Measurements from ENCODE around the gene ZNF518A. TPM values are rescaled to one million over a fixed set of nuclear protein-coding genes. Genes with fewer than 3 reads are reported as not detected.

The ZNF518A gene
- total and polyA plus RNA-seq, 9 of the 15 experiments (the other 6 are each of a cell fraction or from before 2014, with no cell fraction given), result 6.3 to 30.0 (median 17.4) TPM

DNA sequence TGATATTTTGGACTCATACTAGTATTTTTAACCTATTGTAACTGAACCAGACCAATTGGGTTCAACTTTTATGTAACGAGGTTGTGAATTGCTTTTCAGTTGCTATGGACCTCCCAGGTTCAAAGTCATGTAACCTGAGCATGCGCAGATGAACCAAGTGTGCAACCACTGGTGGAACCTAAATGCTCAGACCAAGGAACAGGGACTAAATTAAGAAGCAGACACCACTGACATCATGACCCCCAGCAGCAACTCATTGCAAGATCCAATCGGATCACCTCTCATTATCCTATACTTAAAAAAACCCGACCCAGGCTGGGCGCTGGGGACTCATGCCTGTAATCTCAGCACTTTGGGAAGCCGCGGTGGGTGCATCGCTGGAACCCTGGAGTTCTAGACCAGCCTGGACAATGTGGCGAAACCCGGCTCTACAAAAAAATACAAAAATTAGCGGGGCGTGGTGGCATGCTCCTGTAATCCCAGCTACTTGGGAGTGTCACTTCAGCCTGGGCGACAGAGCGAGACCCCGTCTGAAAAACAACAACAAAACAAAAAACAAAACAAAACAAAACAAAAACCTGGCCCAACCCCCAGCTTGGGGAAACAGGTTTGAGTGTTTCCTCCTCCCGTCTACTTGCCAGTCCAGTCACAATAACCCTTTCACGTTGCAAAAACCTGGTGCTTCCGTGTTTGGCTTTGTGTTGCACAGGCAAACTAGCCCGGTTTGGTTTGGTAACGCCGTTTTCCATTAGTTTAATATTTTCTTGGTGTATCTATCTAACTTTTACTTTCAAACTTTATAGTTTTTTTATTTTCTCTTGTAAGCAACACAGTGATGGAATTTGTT lies 11.3 kb upstream of the ZNF518A start:
- Histone ChIP-seq H3K4me2 (ENCODE audit: insufficient read depth, low read length) (no peak overlapping the region), H3K4me3 (no peak overlapping the region), H3K27me3 (ENCODE audit: control insufficient read depth in 2 of 2, insufficient read depth in 2 of 2, low read length in 2 of 2) (no peaks in the 10 kb centered on the region), H3K79me2 (ENCODE audit: control insufficient read depth, insufficient read depth, low read length) (no peaks in the 10 kb centered on the region), H3K9me1 (ENCODE audit: control insufficient read depth, insufficient read depth, low read length) (no peaks in the 10 kb centered on the region), H3K36me3 (ENCODE audit: control insufficient read depth, insufficient read depth, low read length) (no peaks in the 10 kb centered on the region), H3K27ac (ENCODE audit: extremely low read depth, low read depth, low read length) (no peak overlapping the region), H4K20me1 (replicated peaks; ENCODE audit: control insufficient read depth, insufficient read depth, low read length) (no peaks in the 10 kb centered on the region), H3K9me3 (replicated peaks; ENCODE audit: control insufficient read depth, insufficient read depth, low read depth, low read length) (no peaks in the 10 kb centered on the region), H3K9ac (ENCODE audit: insufficient read depth in 1 of 2, low read depth in 2 of 2, low read length in 2 of 2) (no peak overlapping the region), H2AFZ (ENCODE audit: low read depth, low read length) (peak overlapping the region; percentile 45; the same call in 1 of the 2 replicates), H3K4me1 (replicated peaks in 1 of 2; ENCODE audit: control insufficient read depth in 2 of 2, insufficient read depth in 2 of 2, low read length in 2 of 2) (peaks cover 5 to 7% of the 10 kb centered on the region in 2 experiments; a peak in 3 of 5 replicates)
- POLR2A ChIA-PET, result interaction anchor here (1.0 to 2.9 kb wide), 3 partner anchors 11 to 12 kb away, joined by 3 to 8 read pairs (median 7); no protein-coding TSS in a partner anchor
- no peak for DNase-seq (ENCODE audit: extremely low read depth in 1 of 4, low spot score in 3 of 4)
- WGBS (ENCODE audit: insufficient coverage, low coverage, missing lambda C conversion rate), result 84% methylated on average over 17 of the region's 21 CpGs
- no peak for FAIRE-seq
- no TSS peak for BruUV-seq (replicated peaks)
- ATAC-seq, result no peak
- in situ Hi-C loops (cut with MboI) (no loop called here), intact Hi-C loops (cut with micrococcal nuclease) (no loop called here)
- CTCF ChIA-PET (ENCODE audit: low intra/inter-chr PET ratio), result no interaction called here
- TF ChIP-seq, protein P1, sequence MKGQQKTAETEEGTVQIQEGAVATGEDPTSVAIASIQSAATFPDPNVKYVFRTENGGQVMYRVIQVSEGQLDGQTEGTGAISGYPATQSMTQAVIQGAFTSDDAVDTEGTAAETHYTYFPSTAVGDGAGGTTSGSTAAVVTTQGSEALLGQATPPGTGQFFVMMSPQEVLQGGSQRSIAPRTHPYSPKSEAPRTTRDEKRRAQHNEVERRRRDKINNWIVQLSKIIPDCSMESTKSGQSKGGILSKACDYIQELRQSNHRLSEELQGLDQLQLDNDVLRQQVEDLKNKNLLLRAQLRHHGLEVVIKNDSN (CRISPR knock-in tag; IDR thresholded peaks at IDR 0.05), result no peak
- TF ChIP-seq ESRRB (CRISPR knock-in tag; IDR thresholded peaks at IDR 0.05; ENCODE audit: borderline replicate concordance), result no peak
- TF ChIP-seq, protein P2, sequence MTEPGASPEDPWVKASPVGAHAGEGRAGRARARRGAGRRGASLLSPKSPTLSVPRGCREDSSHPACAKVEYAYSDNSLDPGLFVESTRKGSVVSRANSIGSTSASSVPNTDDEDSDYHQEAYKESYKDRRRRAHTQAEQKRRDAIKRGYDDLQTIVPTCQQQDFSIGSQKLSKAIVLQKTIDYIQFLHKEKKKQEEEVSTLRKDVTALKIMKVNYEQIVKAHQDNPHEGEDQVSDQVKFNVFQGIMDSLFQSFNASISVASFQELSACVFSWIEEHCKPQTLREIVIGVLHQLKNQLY (CRISPR knock-in tag; conservative IDR thresholded peaks at IDR 0.05), result no peak
- TF ChIP-seq, protein P3, sequence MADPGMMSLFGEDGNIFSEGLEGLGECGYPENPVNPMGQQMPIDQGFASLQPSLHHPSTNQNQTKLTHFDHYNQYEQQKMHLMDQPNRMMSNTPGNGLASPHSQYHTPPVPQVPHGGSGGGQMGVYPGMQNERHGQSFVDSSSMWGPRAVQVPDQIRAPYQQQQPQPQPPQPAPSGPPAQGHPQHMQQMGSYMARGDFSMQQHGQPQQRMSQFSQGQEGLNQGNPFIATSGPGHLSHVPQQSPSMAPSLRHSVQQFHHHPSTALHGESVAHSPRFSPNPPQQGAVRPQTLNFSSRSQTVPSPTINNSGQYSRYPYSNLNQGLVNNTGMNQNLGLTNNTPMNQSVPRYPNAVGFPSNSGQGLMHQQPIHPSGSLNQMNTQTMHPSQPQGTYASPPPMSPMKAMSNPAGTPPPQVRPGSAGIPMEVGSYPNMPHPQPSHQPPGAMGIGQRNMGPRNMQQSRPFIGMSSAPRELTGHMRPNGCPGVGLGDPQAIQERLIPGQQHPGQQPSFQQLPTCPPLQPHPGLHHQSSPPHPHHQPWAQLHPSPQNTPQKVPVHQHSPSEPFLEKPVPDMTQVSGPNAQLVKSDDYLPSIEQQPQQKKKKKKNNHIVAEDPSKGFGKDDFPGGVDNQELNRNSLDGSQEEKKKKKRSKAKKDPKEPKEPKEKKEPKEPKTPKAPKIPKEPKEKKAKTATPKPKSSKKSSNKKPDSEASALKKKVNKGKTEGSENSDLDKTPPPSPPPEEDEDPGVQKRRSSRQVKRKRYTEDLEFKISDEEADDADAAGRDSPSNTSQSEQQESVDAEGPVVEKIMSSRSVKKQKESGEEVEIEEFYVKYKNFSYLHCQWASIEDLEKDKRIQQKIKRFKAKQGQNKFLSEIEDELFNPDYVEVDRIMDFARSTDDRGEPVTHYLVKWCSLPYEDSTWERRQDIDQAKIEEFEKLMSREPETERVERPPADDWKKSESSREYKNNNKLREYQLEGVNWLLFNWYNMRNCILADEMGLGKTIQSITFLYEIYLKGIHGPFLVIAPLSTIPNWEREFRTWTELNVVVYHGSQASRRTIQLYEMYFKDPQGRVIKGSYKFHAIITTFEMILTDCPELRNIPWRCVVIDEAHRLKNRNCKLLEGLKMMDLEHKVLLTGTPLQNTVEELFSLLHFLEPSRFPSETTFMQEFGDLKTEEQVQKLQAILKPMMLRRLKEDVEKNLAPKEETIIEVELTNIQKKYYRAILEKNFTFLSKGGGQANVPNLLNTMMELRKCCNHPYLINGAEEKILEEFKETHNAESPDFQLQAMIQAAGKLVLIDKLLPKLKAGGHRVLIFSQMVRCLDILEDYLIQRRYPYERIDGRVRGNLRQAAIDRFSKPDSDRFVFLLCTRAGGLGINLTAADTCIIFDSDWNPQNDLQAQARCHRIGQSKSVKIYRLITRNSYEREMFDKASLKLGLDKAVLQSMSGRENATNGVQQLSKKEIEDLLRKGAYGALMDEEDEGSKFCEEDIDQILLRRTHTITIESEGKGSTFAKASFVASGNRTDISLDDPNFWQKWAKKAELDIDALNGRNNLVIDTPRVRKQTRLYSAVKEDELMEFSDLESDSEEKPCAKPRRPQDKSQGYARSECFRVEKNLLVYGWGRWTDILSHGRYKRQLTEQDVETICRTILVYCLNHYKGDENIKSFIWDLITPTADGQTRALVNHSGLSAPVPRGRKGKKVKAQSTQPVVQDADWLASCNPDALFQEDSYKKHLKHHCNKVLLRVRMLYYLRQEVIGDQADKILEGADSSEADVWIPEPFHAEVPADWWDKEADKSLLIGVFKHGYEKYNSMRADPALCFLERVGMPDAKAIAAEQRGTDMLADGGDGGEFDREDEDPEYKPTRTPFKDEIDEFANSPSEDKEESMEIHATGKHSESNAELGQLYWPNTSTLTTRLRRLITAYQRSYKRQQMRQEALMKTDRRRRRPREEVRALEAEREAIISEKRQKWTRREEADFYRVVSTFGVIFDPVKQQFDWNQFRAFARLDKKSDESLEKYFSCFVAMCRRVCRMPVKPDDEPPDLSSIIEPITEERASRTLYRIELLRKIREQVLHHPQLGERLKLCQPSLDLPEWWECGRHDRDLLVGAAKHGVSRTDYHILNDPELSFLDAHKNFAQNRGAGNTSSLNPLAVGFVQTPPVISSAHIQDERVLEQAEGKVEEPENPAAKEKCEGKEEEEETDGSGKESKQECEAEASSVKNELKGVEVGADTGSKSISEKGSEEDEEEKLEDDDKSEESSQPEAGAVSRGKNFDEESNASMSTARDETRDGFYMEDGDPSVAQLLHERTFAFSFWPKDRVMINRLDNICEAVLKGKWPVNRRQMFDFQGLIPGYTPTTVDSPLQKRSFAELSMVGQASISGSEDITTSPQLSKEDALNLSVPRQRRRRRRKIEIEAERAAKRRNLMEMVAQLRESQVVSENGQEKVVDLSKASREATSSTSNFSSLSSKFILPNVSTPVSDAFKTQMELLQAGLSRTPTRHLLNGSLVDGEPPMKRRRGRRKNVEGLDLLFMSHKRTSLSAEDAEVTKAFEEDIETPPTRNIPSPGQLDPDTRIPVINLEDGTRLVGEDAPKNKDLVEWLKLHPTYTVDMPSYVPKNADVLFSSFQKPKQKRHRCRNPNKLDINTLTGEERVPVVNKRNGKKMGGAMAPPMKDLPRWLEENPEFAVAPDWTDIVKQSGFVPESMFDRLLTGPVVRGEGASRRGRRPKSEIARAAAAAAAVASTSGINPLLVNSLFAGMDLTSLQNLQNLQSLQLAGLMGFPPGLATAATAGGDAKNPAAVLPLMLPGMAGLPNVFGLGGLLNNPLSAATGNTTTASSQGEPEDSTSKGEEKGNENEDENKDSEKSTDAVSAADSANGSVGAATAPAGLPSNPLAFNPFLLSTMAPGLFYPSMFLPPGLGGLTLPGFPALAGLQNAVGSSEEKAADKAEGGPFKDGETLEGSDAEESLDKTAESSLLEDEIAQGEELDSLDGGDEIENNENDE (IDR thresholded peaks at IDR 0.05; ENCODE audit: low read depth, low read length), result no peak
- no peak for TF ChIP-seq NRF1 (conservative IDR thresholded peaks at IDR 0.05 in 1 of 2, IDR thresholded peaks at IDR 0.05 in 1 of 2)
- no peak for TF ChIP-seq ARNT (IDR thresholded peaks at IDR 0.05)
- no peak for TF ChIP-seq HLTF (IDR thresholded peaks at IDR 0.05)
- no peak for TF ChIP-seq GABPB1 (CRISPR knock-in tag; IDR thresholded peaks at IDR 0.05)
